NT2/D1 (cell line): ENCODE results near the gene CD47.
A peak's percentile ranks its signal among the peaks of the same experiment; 100 is the strongest.

Source experiments
- DNase-seq: peaks from one replicate; pipeline ENCODE4 v3.0.0-alpha.2; 2011; ENCODE audit warnings: low read depth, low spot score
- H3K27me3 ChIP-seq: 2 replicates; pipeline ENCODE4 v1.6.0; 2011; ENCODE audit warnings: mild to moderate bottlenecking; ENCODE audit not compliant: insufficient read length, insufficient read depth
- H3K36me3 ChIP-seq: 2 replicates; pipeline ENCODE4 v1.6.1; 2011; ENCODE audit warnings: mild to moderate bottlenecking, low read length, mixed read lengths; ENCODE audit not compliant: insufficient read depth, insufficient read length
- H3K4me1 ChIP-seq: 2 replicates; pipeline ENCODE4 v1.5.1; 2011; ENCODE audit not compliant: insufficient read depth, insufficient read length
- H3K4me3 ChIP-seq: 2 replicates; pipeline ENCODE4 v1.5.1; 2011; ENCODE audit warnings: low read depth; ENCODE audit not compliant: insufficient read length
- H3K9ac ChIP-seq: 2 replicates; pipeline ENCODE4 v1.6.0; 2011; ENCODE audit warnings: low read depth; ENCODE audit not compliant: insufficient read length
- H3K9me3 ChIP-seq: 2 replicates; pipeline ENCODE4 v1.5.1; 2011; ENCODE audit warnings: mild to moderate bottlenecking, low read length; ENCODE audit not compliant: insufficient read depth
- SUZ12 ChIP-seq: IDR thresholded peaks from 2 replicates; pipeline ENCODE4 v1.6.1; 2011; ENCODE audit not compliant: insufficient read length, insufficient read depth; ENCODE audit errors: extremely low read depth
- YY1 ChIP-seq: IDR thresholded peaks from 2 replicates; pipeline ENCODE4 v1.6.1; 2011; ENCODE audit not compliant: insufficient read length, insufficient read depth
- ZNF274 ChIP-seq: IDR thresholded peaks from 2 replicates; pipeline ENCODE4 v1.6.1; 2011; ENCODE audit warnings: mild to moderate bottlenecking, low read depth, low read length

Gene CD47

DNA sequence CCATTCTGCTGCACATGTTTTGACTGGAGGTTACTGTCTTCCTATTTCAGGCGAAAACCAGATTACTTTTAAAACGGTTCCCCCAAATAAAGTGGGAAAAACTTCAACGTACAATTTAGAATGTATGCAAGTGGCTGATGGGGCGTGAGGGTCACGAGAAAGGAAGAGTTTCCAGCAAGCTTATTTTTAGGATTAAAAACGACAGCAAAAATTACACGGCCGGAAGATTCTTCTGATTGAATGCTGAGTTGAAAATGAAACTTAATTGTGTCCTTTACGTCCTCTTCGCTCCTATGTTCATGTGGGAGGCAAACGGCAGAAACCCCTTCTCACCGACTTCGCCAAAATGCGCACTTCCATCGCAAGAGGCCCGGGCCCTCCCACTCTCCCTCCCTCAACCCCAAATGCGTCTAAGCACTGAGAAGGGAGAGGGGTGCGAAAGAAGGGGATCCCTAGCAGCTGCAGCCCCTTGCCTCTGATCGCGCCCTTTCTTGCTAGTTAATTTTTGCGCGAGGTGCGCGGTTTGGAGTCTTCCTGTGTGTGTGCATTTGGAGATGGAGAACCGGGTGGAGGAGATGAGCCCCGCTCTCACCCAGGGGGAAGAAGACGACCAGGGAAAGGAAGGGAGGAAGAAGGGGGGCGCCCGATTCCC is 656 bp downstream of the CD47 start:
- DNase-seq: no peak
- H3K4me1 ChIP-seq: no peaks in the 10 kb centered on the region

GRCh38 chr3:108089579-108089978 is 1.3 kb downstream of the CD47 start:
- Histone ChIP-seq H3K4me1 (no peaks in the 10 kb centered on the region), H3K4me3 (peak overlapping the region; percentile 73), H3K9ac (no peak overlapping the region), H3K36me3 (no peaks in the 10 kb centered on the region), H3K27me3 (peaks cover 19% of the 10 kb centered on the region), H3K9me3 (peaks cover 6% of the 10 kb centered on the region; the same call in 1 of the 2 replicates)
- TF ChIP-seq SUZ12: no peak
- TF ChIP-seq YY1: no peak
- no peak for TF ChIP-seq ZNF274
- DNase-seq: no peak

More for the DNA sequence above, 656 bp downstream of the CD47 start:
- TF ChIP-seq YY1 (no peak), ZNF274 (no peak), SUZ12 (no peak)
- Histone ChIP-seq H3K4me3 (peak overlapping the region; percentile 73), H3K9ac (peak overlapping the region; percentile 85), H3K9me3 (peaks cover 6% of the 10 kb centered on the region; the same call in 1 of the 2 replicates), H3K27me3 (peaks cover 19% of the 10 kb centered on the region), H3K36me3 (no peaks in the 10 kb centered on the region)

DNA sequence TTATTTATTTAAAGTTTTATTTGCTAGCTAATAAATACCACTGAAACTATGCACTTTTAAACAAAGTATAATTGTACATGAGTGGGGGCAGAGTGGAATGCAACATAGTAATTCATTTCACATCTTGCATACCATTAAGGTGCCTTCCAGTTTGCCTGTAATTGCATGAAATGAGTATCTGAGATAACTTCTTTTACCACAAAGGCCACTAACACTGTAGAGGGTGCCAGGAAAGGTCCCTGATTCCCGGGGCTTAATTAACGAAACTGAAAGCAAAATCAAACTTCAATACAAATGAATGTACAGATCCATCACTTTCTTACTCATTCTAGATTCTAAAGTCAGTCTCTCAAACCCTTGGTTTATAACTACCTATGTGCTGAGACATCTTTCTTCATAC is 2.1 kb downstream of the CD47 start:
- Histone ChIP-seq H3K4me3 (no peak overlapping the region), H3K9ac (no peak overlapping the region), H3K9me3 (peaks cover 6% of the 10 kb centered on the region; the same call in 1 of the 2 replicates), H3K4me1 (no peaks in the 10 kb centered on the region), H3K36me3 (no peaks in the 10 kb centered on the region), H3K27me3 (peaks cover 19% of the 10 kb centered on the region)
- DNase-seq: no peak
- TF ChIP-seq ZNF274 (no peak), SUZ12 (no peak), YY1 (no peak)

DNA sequence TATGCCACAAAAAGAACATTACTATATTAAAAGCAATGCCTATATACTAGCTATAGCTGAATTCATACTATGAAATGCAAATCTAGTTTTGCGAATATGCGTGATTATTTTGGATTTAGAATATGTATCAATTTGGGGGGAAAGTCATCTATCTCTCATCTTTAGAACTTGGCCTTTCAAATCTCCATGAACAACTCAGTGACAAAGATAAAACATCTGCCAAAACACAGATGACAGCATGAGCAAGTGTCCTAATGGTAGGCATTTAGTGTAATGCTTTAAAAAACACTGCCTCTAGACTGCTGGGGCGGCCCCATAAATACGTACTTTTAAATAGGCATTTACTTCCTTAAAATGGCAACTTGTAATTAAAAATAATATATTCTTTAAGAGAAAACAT is 2.7 kb downstream of the CD47 start:
- no peak overlapping the region for H3K4me3 ChIP-seq
- H3K9me3 ChIP-seq: peaks cover 6% of the 10 kb centered on the region; the same call in 1 of the 2 replicates
- TF ChIP-seq SUZ12 (no peak), YY1 (no peak), ZNF274 (no peak)
- no peak for DNase-seq
- H3K27me3 ChIP-seq: peaks cover 19% of the 10 kb centered on the region
- no peak overlapping the region for H3K9ac ChIP-seq
- H3K4me1 ChIP-seq: no peaks in the 10 kb centered on the region
- H3K36me3 ChIP-seq: no peaks in the 10 kb centered on the region

DNA sequence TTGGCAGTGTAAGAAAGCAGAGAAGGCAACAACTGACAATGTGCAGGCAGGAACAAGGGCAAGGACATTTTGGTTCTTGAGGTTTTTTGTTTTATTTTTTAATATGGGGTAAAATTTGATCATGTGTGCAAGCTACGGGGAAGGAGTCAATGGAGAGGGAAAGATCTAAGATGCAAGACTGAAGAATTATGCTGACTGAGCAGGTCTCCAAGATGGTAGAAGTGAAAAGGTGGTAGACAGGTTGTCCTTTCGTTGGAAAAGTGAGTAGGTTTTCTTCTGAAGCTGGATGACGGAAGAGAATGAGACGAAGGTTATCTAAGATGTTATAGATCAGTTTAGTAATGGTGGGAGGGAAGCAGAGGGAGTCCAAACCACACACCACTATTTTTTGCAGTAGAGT is 4.2 kb downstream of the CD47 start:
- Histone ChIP-seq H3K36me3 (no peaks in the 10 kb centered on the region), H3K27me3 (peaks cover 14% of the 10 kb centered on the region), H3K4me1 (no peaks in the 10 kb centered on the region), H3K4me3 (no peak overlapping the region), H3K9me3 (peaks cover 3% of the 10 kb centered on the region; the same call in 1 of the 2 replicates), H3K9ac (no peak overlapping the region)
- TF ChIP-seq ZNF274 (no peak), YY1 (no peak), SUZ12 (no peak)
- no peak for DNase-seq

GRCh38 chr3:108085810-108086350 is 5.0 kb downstream of the CD47 start:
- peaks cover 9% of the 10 kb centered on the region for H3K27me3 ChIP-seq
- no peaks in the 10 kb centered on the region for H3K9me3 ChIP-seq
- TF ChIP-seq SUZ12: no peak
- TF ChIP-seq ZNF274: no peak
- no peak for TF ChIP-seq YY1
- no peak overlapping the region for H3K4me3 ChIP-seq
- no peaks in the 10 kb centered on the region for H3K36me3 ChIP-seq
- DNase-seq: no peak
- H3K4me1 ChIP-seq: no peaks in the 10 kb centered on the region
- no peak overlapping the region for H3K9ac ChIP-seq

- Histone ChIP-seq H3K9ac (no peak overlapping the region), H3K4me1 (no peaks in the 10 kb centered on the region), H3K36me3 (no peaks in the 10 kb centered on the region), H3K4me3 (no peak overlapping the region), H3K9me3 (no peaks in the 10 kb centered on the region), H3K27me3 (peaks cover 9% of the 10 kb centered on the region)
- TF ChIP-seq SUZ12 (no peak), YY1 (no peak)
- no peak for DNase-seq
These were observed 5.5 kb downstream of the CD47 start for GRCh38 chr3:108085370-108085769.
